ENCODE measurements around the gene ADD2.
A peak's percentile ranks its signal among the peaks of the same experiment; 100 is the strongest.

Gene ADD2

DNA sequence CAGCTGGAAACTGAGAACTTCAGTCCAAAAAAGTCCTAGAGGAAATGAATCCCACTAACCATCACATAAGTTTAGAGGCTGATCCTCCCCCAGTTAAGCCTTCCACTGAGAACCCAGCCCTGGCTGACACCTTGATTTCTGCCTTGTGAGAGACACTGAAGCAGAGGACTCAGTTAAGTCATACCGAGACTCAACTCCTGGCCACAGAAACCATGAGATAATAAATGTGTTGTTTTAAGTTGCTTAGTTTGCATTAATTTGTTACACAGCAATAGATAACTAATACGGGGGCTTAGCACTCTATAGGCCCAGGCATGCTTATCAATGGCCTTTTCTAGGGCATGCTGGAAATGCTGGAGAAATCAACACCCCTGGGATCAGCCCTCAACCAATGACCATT is 3.4 kb upstream of the ADD2 start:
- Histone ChIP-seq H2BK15ac (ENCODE audit: low read depth, poor library complexity, severe bottlenecking) (no peak overlapping the region), H3K9me3 (ENCODE audit: control insufficient read depth, low read length) (peaks cover 4% of the 10 kb centered on the region), H3K27me3 (ENCODE audit: control insufficient read depth in 1 of 2, insufficient read depth in 1 of 2, low read length in 2 of 2) (peaks cover 69 to 86% of the 10 kb centered on the region in 2 experiments), H3K18ac (ENCODE audit: low read depth in 1 of 2, low read length in 2 of 2) (no peak overlapping the region), H2AK5ac (ENCODE audit: low read length, severe bottlenecking) (no peak overlapping the region), H3K4me2 (ENCODE audit: low read length, poor library complexity, severe bottlenecking) (no peak overlapping the region), H4K8ac (ENCODE audit: low read length) (no peak overlapping the region), H3K23ac (ENCODE audit: low read length in 2 of 2) (no peak overlapping the region), H3K79me1 (replicated peaks; ENCODE audit: low read length, poor library complexity, severe bottlenecking) (no peaks in the 10 kb centered on the region), H2BK5ac (ENCODE audit: low read depth, low read length, poor library complexity, severe bottlenecking) (no peak overlapping the region), H2AFZ (ENCODE audit: low read depth, low read length) (no peak overlapping the region), H3K36me3 (ENCODE audit: control insufficient read depth in 1 of 2, insufficient read depth in 2 of 2, low read depth in 1 of 2, low read length in 2 of 2) (no peaks in the 10 kb centered on the region), H2BK120ac (ENCODE audit: low read depth, low read length) (no peak overlapping the region), H3K4me1 (ENCODE audit: control insufficient read depth, insufficient read depth, low read depth, low read length) (peaks cover 15% of the 10 kb centered on the region), H3K4me3 (ENCODE audit: insufficient read depth in 1 of 2, low read depth in 1 of 2, low read length in 2 of 2) (no peak overlapping the region), H3K27ac (ENCODE audit: low read length, poor library complexity, severe bottlenecking) (no peak overlapping the region), H3K14ac (ENCODE audit: low read length in 2 of 2) (no peak overlapping the region), H3K4ac (ENCODE audit: low read depth in 1 of 2, low read length in 2 of 2) (no peak overlapping the region), H2BK12ac (ENCODE audit: low read length in 2 of 2) (no peak overlapping the region), H3K9ac (ENCODE audit: low read length) (no peak overlapping the region), H4K91ac (ENCODE audit: low read length) (no peak overlapping the region)
- 63% methylated on average over 2 of the region's 2 CpGs for WGBS
- DNase-seq = no peak

DNA sequence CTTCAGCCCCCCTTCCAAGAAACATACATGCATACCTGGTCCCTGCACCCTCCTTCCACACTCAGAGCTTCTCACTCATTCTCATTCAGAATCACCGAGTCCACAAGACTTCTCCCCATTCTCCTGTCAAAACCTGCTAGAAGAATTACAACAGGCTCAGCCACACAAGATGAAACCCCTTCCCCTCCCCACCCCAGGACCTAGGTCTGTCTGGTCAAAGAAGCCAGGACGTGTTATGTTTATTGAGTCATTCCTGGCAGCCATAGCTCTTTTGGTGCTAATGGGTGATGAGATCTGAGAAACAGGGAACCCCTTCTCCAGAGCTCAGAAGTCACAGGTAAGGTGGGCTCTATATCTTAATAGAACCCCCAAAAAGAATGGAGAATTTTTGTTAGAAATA is 1.4 kb upstream of the ADD2 start:
- Histone ChIP-seq H3K79me1 (replicated peaks; ENCODE audit: low read length, poor library complexity, severe bottlenecking) (no peaks in the 10 kb centered on the region), H3K4me2 (ENCODE audit: low read length, poor library complexity, severe bottlenecking) (no peak overlapping the region), H2AFZ (ENCODE audit: low read depth, low read length) (no peak overlapping the region), H3K36me3 (ENCODE audit: control insufficient read depth in 1 of 2, insufficient read depth in 2 of 2, low read depth in 1 of 2, low read length in 2 of 2) (no peaks in the 10 kb centered on the region), H3K23ac (ENCODE audit: low read length in 2 of 2) (no peak overlapping the region), H4K8ac (ENCODE audit: low read length) (no peak overlapping the region), H2BK15ac (ENCODE audit: low read depth, poor library complexity, severe bottlenecking) (no peak overlapping the region), H3K18ac (ENCODE audit: low read depth in 1 of 2, low read length in 2 of 2) (no peak overlapping the region), H3K9me3 (ENCODE audit: control insufficient read depth, low read length) (no peaks in the 10 kb centered on the region), H3K27me3 (ENCODE audit: control insufficient read depth in 1 of 2, insufficient read depth in 1 of 2, low read length in 2 of 2) (peaks cover 78 to 89% of the 10 kb centered on the region in 2 experiments), H3K4me3 (ENCODE audit: insufficient read depth in 1 of 2, low read depth in 1 of 2, low read length in 2 of 2) (no peak overlapping the region), H4K91ac (ENCODE audit: low read length) (no peak overlapping the region), H3K4me1 (ENCODE audit: control insufficient read depth, insufficient read depth, low read depth, low read length) (peaks cover 15% of the 10 kb centered on the region), H3K27ac (ENCODE audit: low read length, poor library complexity, severe bottlenecking) (no peak overlapping the region), H3K14ac (ENCODE audit: low read length in 2 of 2) (no peak overlapping the region), H2BK12ac (ENCODE audit: low read length in 2 of 2) (no peak overlapping the region), H2BK5ac (ENCODE audit: low read depth, low read length, poor library complexity, severe bottlenecking) (no peak overlapping the region), H2BK120ac (ENCODE audit: low read depth, low read length) (no peak overlapping the region), H3K9ac (ENCODE audit: low read length) (no peak overlapping the region), H2AK5ac (ENCODE audit: low read length, severe bottlenecking) (no peak overlapping the region), H3K4ac (ENCODE audit: low read depth in 1 of 2, low read length in 2 of 2) (no peak overlapping the region)
- 67% methylated on average over 2 of the region's 2 CpGs for WGBS
- DNase-seq = no peak

DNA sequence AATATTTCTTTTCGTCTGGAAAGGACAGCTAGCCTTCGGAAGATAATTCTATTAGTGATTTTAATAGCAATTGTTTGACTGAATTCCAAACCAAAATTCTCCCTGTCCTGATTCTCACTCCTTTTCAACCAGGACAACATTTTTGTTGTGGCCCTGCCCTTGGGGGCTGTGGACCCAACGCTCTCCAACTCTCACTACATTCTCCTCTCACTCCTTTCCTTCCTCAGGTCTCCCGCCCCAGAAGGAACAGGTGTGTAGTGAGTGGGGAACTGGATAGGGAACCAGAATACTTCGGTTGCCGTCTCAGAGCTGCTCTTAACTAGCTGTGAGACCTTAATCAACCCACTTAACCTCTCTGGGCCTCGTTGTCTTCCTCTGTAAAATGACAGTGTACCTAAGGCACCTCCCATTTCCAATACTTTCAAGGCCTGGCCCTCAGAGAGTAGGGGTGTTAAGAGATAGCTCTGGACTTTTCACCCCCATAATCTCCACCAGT is 638 bp upstream of the ADD2 start:
- H3K4me3 ChIP-seq (ENCODE audit: insufficient read depth in 1 of 2, low read depth in 1 of 2, low read length in 2 of 2) = no peak overlapping the region
- peaks cover 81 to 86% of the 10 kb centered on the region in 2 experiments for H3K27me3 ChIP-seq (ENCODE audit: control insufficient read depth in 1 of 2, insufficient read depth in 1 of 2, low read length in 2 of 2)
- H2BK5ac ChIP-seq (ENCODE audit: low read depth, low read length, poor library complexity, severe bottlenecking) = no peak overlapping the region
- H3K4me1 ChIP-seq (ENCODE audit: control insufficient read depth, insufficient read depth, low read depth, low read length) = peaks cover 15% of the 10 kb centered on the region
- no peak overlapping the region for H3K4ac ChIP-seq (ENCODE audit: low read depth in 1 of 2, low read length in 2 of 2)
- no CpG with 5 or more reads among the region's 7 CpGs for WGBS
- H3K23ac ChIP-seq (ENCODE audit: low read length in 2 of 2) = no peak overlapping the region
- H4K8ac ChIP-seq (ENCODE audit: low read length) = no peak overlapping the region
- H3K18ac ChIP-seq (ENCODE audit: low read depth in 1 of 2, low read length in 2 of 2) = no peak overlapping the region
- H3K36me3 ChIP-seq (ENCODE audit: control insufficient read depth in 1 of 2, insufficient read depth in 2 of 2, low read depth in 1 of 2, low read length in 2 of 2) = no peaks in the 10 kb centered on the region
- no peaks in the 10 kb centered on the region for H3K9me3 ChIP-seq (ENCODE audit: control insufficient read depth, low read length)
- no peak overlapping the region for H2BK12ac ChIP-seq (ENCODE audit: low read length in 2 of 2)
- no peak overlapping the region for H2AFZ ChIP-seq (ENCODE audit: low read depth, low read length)
- no peak overlapping the region for H2BK15ac ChIP-seq (ENCODE audit: low read depth, poor library complexity, severe bottlenecking)
- H2BK120ac ChIP-seq (ENCODE audit: low read depth, low read length) = no peak overlapping the region
- H3K79me1 ChIP-seq (replicated peaks; ENCODE audit: low read length, poor library complexity, severe bottlenecking) = no peaks in the 10 kb centered on the region
- no peak overlapping the region for H3K14ac ChIP-seq (ENCODE audit: low read length in 2 of 2)
- no peak overlapping the region for H4K91ac ChIP-seq (ENCODE audit: low read length)
- H3K4me2 ChIP-seq (ENCODE audit: low read length, poor library complexity, severe bottlenecking) = no peak overlapping the region
- DNase-seq = no peak
- no peak overlapping the region for H3K9ac ChIP-seq (ENCODE audit: low read length)
- H2AK5ac ChIP-seq (ENCODE audit: low read length, severe bottlenecking) = no peak overlapping the region
- H3K27ac ChIP-seq (ENCODE audit: low read length, poor library complexity, severe bottlenecking) = no peak overlapping the region

DNA sequence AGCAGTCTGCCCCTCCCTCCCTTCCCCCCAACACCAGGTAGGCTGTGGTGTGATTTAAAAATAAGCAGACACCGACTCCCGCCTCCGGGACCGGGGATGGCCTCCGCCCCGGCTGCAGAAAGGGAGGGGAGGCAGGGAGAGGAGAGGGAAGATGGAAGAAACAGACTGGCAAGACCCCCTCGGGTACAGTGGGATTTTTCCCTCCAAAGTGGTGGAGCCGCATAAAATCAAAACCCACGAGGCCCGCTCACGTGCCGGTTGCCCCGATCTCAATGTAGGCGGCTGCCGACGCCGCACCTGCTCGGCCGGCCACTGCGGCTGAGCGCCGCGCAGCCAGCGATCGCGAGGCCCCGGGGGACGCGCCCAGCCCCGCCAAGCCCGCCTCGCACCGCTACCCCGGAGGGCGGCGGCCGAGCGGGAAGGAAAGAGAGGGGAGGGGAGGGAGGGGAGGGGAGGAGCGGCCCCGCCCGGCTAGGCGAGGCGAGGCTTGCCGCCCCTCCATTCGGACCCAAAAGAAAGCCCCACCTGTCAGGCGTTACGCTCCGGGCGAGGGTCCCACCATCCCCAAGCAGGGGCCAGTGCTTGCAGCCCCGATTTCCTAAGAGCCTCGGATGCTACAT is 811 bp downstream of the ADD2 start:
- Histone ChIP-seq H2BK12ac (ENCODE audit: low read length in 2 of 2) (no peak overlapping the region), H3K9me3 (ENCODE audit: control insufficient read depth, low read length) (no peaks in the 10 kb centered on the region), H3K4me1 (ENCODE audit: control insufficient read depth, insufficient read depth, low read depth, low read length) (peaks cover 15% of the 10 kb centered on the region), H3K79me1 (replicated peaks; ENCODE audit: low read length, poor library complexity, severe bottlenecking) (no peaks in the 10 kb centered on the region), H2AK5ac (ENCODE audit: low read length, severe bottlenecking) (no peak overlapping the region), H3K4me3 (ENCODE audit: insufficient read depth in 1 of 2, low read depth in 1 of 2, low read length in 2 of 2) (peak overlapping the region in 1 of 2 experiments; percentile 70), H3K18ac (ENCODE audit: low read depth in 1 of 2, low read length in 2 of 2) (no peak overlapping the region), H3K4ac (ENCODE audit: low read depth in 1 of 2, low read length in 2 of 2) (no peak overlapping the region), H3K14ac (ENCODE audit: low read length in 2 of 2) (no peak overlapping the region), H4K91ac (ENCODE audit: low read length) (no peak overlapping the region), H3K27me3 (ENCODE audit: control insufficient read depth in 1 of 2, insufficient read depth in 1 of 2, low read length in 2 of 2) (peaks cover 69 to 76% of the 10 kb centered on the region in 2 experiments), H2BK15ac (ENCODE audit: low read depth, poor library complexity, severe bottlenecking) (no peak overlapping the region), H3K9ac (ENCODE audit: low read length) (no peak overlapping the region), H2BK120ac (ENCODE audit: low read depth, low read length) (no peak overlapping the region), H3K4me2 (ENCODE audit: low read length, poor library complexity, severe bottlenecking) (peak overlapping the region; percentile 84), H2BK5ac (ENCODE audit: low read depth, low read length, poor library complexity, severe bottlenecking) (no peak overlapping the region), H4K8ac (ENCODE audit: low read length) (no peak overlapping the region), H3K36me3 (ENCODE audit: control insufficient read depth in 1 of 2, insufficient read depth in 2 of 2, low read depth in 1 of 2, low read length in 2 of 2) (no peaks in the 10 kb centered on the region), H3K23ac (ENCODE audit: low read length in 2 of 2) (no peak overlapping the region), H2AFZ (ENCODE audit: low read depth, low read length) (no peak overlapping the region), H3K27ac (ENCODE audit: low read length, poor library complexity, severe bottlenecking) (no peak overlapping the region)
- DNase-seq = no peak
- WGBS = 0% methylated on average over 36 of the region's 51 CpGs

Data from mesenchymal stem cell (in vitro differentiated cells and primary cell).